Putamen (tissue), 1 donor: ENCODE results near the gene LHX4.

Experiments
- DNase-seq: peaks from one replicate; pipeline ENCODE4 v3.0.0-alpha.2; 2016; ENCODE audit warnings: low spot score

Gene LHX4

DNA sequence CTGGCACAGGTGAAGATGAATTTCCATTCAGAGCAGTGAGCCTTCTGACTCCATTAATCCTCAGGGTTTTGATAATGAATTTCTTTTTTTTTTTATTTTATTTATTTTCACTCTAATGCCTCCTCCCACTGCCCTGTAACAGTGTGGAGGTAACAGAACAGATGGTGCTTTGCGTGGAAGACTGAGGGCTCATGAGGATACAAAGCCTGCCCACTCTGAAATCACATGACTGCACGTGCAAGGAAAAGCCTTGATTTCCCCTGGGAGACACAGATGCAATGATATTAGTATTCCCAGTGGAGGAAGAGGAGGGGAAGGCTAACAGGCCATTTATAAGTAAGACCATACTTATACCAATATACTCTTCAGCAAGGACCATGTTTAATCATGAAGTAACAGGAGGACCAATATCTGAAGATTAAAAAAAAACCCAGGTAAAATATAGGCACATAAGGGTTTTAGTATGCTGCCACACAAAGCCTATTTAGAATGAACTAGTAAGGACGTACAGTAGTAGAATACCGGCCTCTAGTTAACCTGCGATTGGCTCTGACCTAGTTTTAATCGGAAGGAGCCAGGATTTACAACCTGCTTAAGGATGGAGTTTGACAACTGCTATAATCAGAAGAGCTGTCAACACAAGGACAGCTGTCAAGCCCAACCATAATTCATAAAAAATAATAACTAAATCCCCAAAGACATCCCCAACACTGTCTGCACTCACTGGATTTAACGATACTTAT is 69.6 kb downstream of the LHX4 start:
- DNase-seq, result no peak

DNA sequence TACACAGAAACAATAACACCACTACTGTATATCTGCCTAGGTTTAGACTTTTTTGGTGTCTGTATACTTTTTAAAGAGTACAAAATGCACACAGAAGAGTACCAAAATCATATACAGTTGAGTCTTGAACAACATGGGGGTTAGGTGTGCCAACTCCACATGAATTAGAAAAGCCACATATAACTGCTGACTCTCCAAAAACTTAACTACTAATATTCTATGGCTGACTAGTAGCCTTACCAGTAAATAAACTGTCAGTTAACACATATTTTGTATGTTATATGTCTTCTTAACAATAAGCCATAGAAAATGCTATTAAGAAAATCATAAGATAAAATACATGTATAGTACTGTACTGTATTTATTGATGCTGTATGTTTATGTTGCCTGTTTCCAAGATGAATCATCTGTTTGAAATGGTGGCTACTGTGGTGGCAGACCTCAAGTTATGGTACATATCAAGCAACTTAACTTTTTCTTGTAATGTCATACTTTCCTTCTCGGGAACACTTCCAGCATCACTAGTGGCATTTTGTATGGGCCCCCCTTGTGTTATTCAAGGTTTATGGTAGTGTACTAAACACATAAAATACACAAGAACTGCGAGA is 71.2 kb downstream of the LHX4 start:
- DNase-seq, result no peak

DNA sequence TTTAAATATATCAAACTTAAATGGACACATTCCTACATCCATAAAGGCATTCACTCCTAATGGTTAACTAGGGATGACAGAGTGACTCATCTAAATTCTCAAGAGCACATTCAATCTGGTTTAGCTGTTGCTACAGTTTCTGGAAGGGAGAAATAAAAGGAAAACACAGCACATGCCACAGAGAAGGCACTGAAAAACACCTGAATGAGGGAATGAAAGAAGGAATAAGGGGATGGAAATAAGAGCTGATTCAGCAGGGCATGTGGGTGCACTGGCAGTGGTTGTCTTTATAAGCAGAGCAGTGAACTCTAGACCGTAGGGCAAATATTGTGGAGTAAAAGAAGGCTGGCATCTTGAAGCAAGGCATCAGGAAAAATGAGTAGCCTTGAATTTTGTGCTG is 79.3 kb downstream of the LHX4 start:
- no peak for DNase-seq

DNA sequence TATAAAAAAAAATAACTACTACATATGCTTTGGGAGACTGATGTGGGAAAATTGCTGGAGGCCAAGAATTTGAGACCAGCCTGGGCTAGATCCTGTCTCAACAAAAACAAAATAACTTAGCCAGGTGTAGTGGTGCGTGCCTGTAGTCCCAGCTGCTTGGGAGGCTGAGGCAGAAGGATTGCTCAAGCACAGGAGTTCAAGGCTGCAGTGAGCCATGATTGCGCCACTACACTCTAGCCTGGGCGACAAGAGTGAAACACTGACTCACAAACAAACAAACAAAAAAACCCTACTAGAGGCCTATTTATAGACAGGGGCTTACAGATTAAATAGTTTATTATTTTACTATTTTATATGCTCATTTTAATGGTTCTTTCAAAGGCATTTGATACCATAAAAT is 80.0 kb downstream of the LHX4 start:
- no peak for DNase-seq

DNA sequence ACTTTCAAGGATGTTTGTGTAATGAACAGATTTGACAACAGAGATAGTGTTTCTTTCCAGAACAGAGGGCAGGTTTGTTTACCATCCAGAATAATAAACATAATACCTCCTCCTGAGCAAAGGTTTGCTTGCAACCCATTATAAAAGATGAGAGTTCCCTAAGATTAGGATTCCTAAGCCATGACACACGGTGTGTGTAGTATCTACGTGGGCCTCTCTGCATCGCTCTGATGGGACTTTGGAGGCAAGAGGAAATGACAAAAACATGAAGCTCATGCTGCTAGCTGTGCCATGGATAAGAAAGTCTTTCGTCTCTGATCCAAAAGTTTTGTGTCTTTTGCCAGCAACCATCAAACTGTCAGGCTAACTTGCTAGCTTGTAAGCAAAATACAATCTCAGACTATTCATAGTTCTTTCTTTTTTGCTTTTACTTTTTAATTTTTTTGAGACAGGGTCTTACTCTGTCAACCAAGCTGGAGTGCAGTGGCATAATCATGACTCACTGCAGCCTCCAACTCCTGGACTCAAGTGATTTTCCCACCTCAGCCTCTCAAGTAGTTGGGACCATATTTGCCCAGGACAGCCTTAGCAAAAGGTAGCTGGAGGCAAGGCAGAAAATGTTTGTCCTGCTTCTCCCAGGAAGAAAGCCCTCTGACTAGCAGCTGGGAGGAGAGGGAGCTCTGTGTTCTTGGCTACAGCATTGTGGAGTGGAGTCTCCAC is 81.1 kb downstream of the LHX4 start:
- DNase-seq, result no peak

DNA sequence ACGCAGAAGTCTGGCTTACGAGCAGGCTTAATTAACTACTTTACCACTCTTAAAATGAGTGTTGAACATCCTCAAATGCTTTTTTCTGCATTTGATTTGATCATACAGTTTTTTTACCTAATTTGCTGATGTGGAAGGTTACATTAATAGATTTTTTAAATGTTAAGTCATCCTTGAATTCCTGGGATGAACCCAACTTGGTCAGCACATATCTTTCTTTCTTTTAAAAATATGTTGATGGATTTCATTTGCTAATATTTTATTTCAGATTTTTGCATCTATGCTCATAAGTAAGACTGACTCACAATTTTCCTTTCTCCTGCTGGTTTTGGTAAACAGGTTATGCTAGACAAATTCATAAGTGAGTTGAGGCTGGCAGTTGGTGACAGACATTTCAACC is 82.9 kb downstream of the LHX4 start:
- no peak for DNase-seq

DNA sequence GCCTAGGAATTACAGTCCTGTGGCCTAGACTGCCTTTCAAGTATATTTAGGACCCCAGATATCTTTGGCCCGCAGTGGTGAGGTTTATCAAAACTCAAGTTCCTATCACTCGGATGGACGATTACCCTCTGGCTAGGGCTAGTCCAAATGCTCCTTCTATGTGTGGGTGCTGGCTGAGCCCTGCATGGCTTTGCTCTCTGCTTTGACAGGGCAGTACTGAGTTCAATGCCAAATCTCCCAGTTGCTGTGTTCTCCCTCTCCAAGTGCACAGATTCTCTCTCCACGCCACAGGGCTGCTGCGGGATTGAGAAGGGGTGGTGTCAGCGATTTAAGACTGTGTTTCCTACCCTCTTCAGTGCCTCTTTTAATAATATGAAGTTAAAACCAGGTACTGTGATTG is 97.0 kb downstream of the LHX4 start:
- DNase-seq, result no peak
